SK-N-MC (cell line): ENCODE data around the gene BTG4.

Experiments used
- FOXP2 ChIP-seq: optimal IDR thresholded peaks from 2 replicates; pipeline ENCODE3; 2011; ENCODE audit warnings: mild to moderate bottlenecking, moderate library complexity; ENCODE audit not compliant: insufficient read depth; ENCODE audit errors: extremely low read length, control extremely low read depth
- POLR2AphosphoS5 ChIP-seq: IDR thresholded peaks from 2 replicates; pipeline ENCODE4 v1.6.1; 2012; ENCODE audit warnings: mild to moderate bottlenecking, low read depth, low read length, borderline replicate concordance

GRCh38 chr11:111548525-111548924 is 36.3 kb upstream of the BTG4 start:
- no peak for TF ChIP-seq POLR2AphosphoS5
- TF ChIP-seq FOXP2, result no peak
